A172 (cell line): ENCODE measurements around the gene CAPN9. TPM values are rescaled to one million over a fixed set of nuclear protein-coding genes. Genes with fewer than 3 reads are reported as not detected.
"Not testable (repeated sequence)": the region's sequence is repeated elsewhere in the genome, so short reads cannot be mapped to it uniquely, and the experiment has no call there.

Experiments used
- DNase-seq: peaks from one replicate; pipeline ENCODE4 v3.0.0-alpha.2; 2015; ENCODE audit warnings: low spot score
- total RNA-seq: library from RNA; depleted of rRNA; stranded (reverse); fragments of >200 nt; shearing (Covaris generic); gene quantifications from 2 replicates; pipeline ENCODE4 v1.2.3, GENCODE V29; 2014; rRNA removed

Gene CAPN9, protein sequence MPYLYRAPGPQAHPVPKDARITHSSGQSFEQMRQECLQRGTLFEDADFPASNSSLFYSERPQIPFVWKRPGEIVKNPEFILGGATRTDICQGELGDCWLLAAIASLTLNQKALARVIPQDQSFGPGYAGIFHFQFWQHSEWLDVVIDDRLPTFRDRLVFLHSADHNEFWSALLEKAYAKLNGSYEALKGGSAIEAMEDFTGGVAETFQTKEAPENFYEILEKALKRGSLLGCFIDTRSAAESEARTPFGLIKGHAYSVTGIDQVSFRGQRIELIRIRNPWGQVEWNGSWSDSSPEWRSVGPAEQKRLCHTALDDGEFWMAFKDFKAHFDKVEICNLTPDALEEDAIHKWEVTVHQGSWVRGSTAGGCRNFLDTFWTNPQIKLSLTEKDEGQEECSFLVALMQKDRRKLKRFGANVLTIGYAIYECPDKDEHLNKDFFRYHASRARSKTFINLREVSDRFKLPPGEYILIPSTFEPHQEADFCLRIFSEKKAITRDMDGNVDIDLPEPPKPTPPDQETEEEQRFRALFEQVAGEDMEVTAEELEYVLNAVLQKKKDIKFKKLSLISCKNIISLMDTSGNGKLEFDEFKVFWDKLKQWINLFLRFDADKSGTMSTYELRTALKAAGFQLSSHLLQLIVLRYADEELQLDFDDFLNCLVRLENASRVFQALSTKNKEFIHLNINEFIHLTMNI
- total RNA-seq, result not detected in 2 replicates

GRCh38 chr1:230747127-230747730, at the start of gene CAPN9:
Gene CAPN9 (plus strand): TSS chr1:230747388. CDS start chr1:230747497, 109 bp downstream.
- no peak for DNase-seq

- no peak for DNase-seq
Measured at GRCh38 chr1:230698130-230698529, 49.1 kb upstream of the CAPN9 start.

DNA sequence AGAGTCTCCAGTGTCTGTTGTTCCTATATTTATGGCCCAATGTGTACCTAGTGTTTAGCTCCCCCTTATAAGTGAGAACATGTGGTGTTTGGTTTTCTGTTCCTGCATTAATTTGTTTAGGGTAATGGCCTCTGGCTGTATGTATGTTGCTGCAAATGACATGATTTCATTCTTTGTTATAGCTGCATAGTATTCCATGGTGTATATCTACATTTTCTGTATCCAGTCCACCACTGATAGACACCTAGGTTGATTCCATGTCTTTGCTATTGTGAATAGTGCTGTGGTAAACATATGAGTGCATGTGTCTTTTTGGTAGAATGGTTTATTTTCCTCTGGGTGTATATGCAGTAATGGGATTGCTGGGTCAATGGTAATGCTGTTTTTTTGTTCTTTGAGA, 48.2 kb upstream of the CAPN9 start:
- not testable (repeated sequence) for DNase-seq

GRCh38 chr1:230699716-230700115, 47.5 kb upstream of the CAPN9 start:
- DNase-seq, result no peak

- DNase-seq, result no peak
Measured at GRCh38 chr1:230700132-230700531, 47.1 kb upstream of the CAPN9 start.

DNA sequence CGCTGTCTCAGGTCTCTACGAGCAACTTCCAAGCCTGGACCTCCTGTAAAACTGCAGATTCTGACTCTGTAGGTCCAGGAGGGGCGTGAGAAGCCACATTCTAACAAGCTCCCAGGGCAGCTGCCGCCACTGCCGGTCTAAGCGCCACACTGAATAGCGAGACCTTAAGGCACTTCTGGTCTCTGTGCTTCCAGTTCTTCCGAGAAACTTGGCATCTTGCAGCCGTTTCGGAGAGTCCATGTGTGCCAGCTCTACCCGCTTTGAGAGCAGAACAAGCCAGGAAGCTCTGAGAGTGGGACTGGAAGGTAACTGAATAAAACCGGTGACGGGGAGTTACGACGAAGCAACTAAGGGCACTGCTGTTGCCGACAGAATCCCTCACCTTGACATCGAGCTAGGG, 45.8 kb upstream of the CAPN9 start:
- no peak for DNase-seq

DNA sequence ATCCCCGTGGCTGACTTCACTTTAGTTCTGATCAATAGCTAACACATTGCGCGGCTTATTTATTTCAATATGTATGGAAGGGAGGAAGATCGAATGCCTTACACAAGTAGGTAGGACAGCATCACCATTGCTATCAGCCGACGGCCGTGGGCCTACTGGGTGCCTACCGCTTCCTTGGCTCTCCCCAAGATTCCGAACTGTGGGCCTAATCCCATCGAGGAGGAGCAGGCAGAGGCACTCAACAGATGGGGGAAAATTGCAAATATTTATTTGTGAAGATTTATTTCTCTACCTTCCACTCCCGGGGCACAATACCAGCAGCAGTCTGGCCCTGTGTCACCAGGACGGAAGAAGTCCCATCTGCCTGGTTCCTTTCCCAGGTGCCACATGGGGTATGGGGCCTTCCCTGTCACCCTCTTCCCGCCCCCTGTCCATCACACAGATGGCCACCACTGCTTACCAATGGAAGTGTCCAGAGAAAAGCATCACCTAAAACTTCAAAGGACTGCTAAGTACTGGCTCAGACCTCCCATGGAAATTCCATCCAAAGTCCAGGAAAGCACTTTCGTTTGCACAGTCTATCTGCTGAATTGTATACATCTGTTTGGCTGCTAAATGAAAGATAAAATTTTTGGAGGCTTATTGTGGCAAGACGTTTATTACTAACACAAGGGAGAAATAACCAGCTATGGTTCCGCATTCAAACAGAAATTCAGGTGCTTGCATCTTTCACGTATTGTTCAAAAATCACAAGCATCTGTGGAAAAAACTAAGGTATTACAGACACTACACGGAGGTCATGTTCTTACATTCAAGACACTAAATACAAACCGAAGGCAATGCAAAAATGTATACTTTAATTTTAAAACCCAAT, 45.1 kb upstream of the CAPN9 start:
- no peak for DNase-seq

- DNase-seq, result no peak
Measured at GRCh38 chr1:230702934-230703678, 44.1 kb upstream of the CAPN9 start.

- DNase-seq, result no peak
Measured at GRCh38 chr1:230703679-230704385, 43.4 kb upstream of the CAPN9 start.

DNA sequence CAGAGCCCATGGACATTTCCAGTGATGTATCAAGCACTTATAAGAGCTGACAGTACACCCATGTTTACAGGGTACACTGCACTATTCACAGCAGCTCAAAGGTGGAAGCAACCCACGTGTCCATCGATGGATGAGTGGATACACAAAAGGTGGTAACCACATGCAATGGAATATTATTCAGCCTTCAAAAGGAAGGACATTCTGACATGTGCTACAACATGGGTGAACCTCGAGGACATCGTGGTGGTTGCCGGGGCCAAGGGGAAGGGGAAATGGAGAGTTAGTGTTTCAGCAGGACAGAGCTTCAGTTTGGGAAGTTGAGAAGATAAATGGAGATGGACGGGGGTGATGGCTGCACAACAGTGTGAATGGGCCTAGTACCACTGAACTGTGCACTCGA, 42.4 kb upstream of the CAPN9 start:
- no peak for DNase-seq

- no peak for DNase-seq
Measured at GRCh38 chr1:230705289-230706019, 41.7 kb upstream of the CAPN9 start.

- no peak for DNase-seq
Measured at GRCh38 chr1:230706020-230706699, 41.0 kb upstream of the CAPN9 start.

DNA sequence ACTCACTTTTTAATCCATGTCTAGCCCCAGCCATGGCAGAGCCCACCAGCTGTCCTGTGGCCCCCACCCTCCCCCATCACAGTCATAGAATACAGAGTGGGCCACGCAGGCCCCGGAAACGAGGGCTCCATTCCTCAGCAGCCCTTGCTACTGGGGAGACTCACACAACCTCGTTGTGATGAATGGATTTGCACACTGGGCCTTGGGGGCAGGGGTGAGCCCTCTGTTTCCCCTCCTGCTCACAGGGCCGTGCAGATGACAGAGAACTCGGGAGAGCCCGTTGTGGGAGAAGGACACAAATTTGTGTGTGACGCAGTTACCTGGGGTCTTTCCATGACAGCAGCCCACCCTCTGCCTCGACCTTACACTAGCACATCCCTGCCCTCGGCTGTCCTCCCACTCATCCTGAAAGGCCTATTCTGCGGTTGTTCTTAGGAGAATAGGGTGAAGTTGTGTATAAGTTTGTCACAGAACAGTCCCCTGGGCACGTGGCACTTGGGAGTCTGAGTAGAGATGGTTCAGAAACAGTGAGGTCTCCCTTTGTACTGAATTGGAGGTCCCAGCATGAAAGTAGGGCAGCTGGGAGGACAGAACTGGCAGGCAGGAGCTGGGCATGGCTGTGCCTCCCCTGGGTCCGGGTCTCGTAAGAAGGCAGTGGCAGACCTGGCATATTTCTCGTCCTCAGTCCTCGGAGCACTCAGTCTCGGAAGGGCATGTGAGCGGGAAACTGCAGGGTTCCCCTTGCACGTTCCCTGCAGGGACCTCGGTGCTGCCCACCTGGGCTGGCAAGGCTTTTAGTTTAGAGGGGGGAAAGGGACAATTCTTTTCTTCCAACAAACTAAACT, 40.1 kb upstream of the CAPN9 start:
- no peak for DNase-seq

DNA sequence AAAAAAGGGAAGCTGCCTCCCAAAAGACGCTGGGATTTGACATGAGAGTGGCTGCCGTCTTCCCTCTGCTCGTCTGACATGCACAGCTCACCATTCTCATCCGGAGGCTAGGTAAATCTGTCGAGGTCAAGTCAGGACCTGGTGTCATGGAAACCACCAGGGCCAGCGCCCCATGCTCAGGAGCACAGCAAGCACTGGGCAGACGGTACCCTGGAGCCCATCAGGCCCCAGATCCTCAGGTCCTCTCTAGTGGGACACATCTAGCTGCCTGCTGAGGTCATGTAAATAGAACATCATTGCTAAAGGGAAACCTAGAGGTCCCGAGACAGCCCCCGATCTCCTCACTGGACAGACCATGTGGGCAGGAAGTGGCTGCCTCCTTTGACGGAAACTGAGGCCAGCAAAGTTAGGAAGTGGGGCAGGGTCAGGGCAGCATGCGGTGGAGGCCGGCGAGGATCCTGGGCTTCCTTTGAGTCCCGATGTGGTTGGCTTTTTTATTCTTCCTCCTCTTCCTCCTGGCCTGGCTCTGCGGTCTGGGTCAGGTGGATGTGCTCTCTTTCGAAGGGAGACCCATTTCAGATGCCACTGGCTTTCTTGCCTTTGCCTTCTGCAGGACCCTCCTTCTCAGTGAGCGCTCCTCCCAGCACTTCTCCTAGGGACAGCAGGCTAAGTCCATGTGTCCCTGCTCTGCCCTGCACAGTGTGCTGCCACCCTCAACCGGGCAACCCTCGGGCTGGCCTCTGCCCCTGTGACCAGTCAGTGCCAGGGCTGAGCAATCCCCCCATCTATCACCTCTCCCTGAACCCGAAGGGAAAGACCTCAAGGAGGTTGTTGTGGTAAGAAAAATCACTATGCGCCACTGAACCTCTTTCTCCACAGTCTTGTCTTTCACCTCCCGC, 39.2 kb upstream of the CAPN9 start:
- DNase-seq, result no peak

DNA sequence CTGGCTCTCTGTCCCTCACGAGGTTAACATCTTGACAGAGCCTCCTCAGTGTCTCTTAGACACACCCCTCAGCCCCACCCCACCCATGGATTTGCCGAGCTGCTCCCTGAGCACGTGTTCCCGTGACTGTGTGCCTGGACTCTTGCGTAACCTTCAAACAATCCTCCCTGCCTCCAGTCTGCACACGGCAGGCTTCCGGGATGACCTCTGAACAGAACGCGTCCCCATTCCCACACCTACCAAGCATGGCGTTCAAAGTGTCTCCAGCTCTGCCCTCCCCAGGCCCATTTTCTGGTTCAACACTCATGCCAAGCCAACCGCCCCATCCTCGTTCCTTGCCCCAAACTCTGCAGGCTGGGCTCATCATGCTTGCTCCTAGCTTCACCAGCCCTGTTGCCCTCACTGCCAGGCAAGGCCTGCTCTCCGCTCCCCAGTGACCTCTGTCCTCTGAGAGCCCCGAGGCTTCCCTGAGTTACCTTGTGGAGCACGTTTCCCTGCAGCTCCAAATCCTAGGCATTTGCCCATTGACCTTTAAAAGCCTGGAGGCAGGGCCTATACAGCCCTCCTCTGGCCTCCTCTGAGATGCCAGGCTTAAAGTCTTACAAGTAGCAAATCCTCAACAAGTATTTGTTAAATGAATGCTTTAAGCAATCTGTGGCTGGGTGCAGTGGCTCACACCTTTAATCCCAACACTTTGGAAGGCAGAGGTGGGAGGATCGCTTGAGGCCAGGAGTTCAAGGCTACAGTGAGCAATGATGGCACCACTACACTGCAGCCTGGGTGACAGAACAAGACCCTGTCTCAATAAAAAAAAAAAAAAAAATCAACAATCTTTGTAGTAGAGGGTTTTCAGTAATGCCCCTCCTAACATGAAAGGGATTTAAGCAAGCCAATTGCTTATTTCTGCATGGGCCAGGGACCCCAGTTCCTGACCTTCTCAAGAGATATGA, 38.3 kb upstream of the CAPN9 start:
- no peak for DNase-seq
